Measurements from ENCODE around the gene RABGAP1L.

DNA sequence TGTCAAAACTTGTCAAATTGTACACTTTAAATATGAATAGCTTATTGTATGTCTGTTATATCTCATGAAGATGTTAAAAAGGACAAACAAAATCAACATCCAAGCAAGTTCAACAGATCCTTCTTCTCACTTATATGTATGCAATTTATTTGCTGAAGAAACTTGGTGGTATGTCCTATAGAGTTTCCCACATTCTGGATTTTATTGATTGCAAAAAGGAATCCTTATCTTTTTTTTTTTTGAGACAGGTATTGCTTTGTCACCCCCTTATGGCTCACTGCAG is 5.6 kb upstream of the RABGAP1L start:
- TF ChIP-seq ZNF138 (tag by site-specific recombination; IDR thresholded peaks at IDR 0.05; ENCODE audit: borderline replicate concordance) (no peak), ZNF132 (tag by site-specific recombination; IDR thresholded peaks at IDR 0.05; ENCODE audit: borderline replicate concordance) (no peak), ZNF16 (tag by site-specific recombination; IDR thresholded peaks at IDR 0.05; ENCODE audit: low read depth) (no peak)

Measured in HEK293 (cell line).